HepG2 (cell line): Measurements from ENCODE around the gene AJUBA. TPM values are rescaled to one million over a fixed set of nuclear protein-coding genes. Genes with fewer than 3 reads are reported as not detected.

Experiments used
- HMG20A ChIP-seq: IDR thresholded peaks from 2 replicates; pipeline ENCODE4 v1.6.1; 2016; ENCODE audit warnings: borderline replicate concordance
- HMGA1 ChIP-seq: sonication (generic); formaldehyde crosslinking; conservative IDR thresholded peaks from 2 replicates; pipeline ENCODE4 v1.4.0; 2020; ENCODE audit warnings: missing genetic modification reagents
- HNRNPLL ChIP-seq: fragments of 200-400 bp; formaldehyde crosslinking; IDR thresholded peaks from 2 replicates; pipeline ENCODE4 v1.6.1; 2017; ENCODE audit warnings: mild to moderate bottlenecking, low read depth, low read length; ENCODE audit not compliant: poor library complexity, severe bottlenecking
- JUND ChIP-seq: sonication (generic); formaldehyde crosslinking; IDR thresholded peaks from 2 replicates; pipeline ENCODE4 v1.8.0; 2022; ENCODE audit warnings: mild to moderate bottlenecking, missing genetic modification reagents
- ONECUT2 ChIP-seq: sonication (generic); formaldehyde crosslinking; IDR thresholded peaks from 2 replicates; pipeline ENCODE4 v1.4.0; 2020; ENCODE audit warnings: missing genetic modification reagents
- PITX1 ChIP-seq: sonication (generic); formaldehyde crosslinking; IDR thresholded peaks from 2 replicates; pipeline ENCODE4 v1.5.1; 2020; ENCODE audit warnings: mild to moderate bottlenecking, missing genetic modification reagents
- POLR2AphosphoS5 ChIP-seq: IDR thresholded peaks from 2 replicates; pipeline ENCODE4 v1.6.1; 2012; ENCODE audit warnings: low read depth, low read length
- RBM22 ChIP-seq: fragments of 200-400 bp; formaldehyde crosslinking; optimal IDR thresholded peaks from 2 replicates; pipeline ENCODE3; 2017; ENCODE audit warnings: mild to moderate bottlenecking, low read length, moderate library complexity
- RNF2 ChIP-seq: fragments of 450-650 bp; conservative IDR thresholded peaks from 2 replicates; pipeline ENCODE4 v1.6.1; 2016; ENCODE audit warnings: low read depth
- SP4 ChIP-seq: sonication (generic); formaldehyde crosslinking; IDR thresholded peaks from 2 replicates; pipeline ENCODE4 v1.8.1; 2023; ENCODE audit warnings: mild to moderate bottlenecking, missing genetic modification reagents
- ZMYM4 ChIP-seq: sonication (generic); formaldehyde crosslinking; IDR thresholded peaks from 2 replicates; pipeline ENCODE4 v1.8.1; 2023; ENCODE audit warnings: mild to moderate bottlenecking, missing genetic modification reagents
- ZNF337 ChIP-seq: sonication (generic); formaldehyde crosslinking; IDR thresholded peaks from 2 replicates; pipeline ENCODE4 v1.5.1; 2020; ENCODE audit warnings: missing genetic modification reagents, low read depth, mild to moderate bottlenecking, borderline replicate concordance
- ZNF33A ChIP-seq: sonication (generic); formaldehyde crosslinking; IDR thresholded peaks from 2 replicates; pipeline ENCODE4 v1.5.1; 2020; ENCODE audit warnings: missing genetic modification reagents, mild to moderate bottlenecking, moderate library complexity, borderline replicate concordance
- ZNF75D ChIP-seq: sonication (generic); formaldehyde crosslinking; IDR thresholded peaks from 2 replicates; pipeline ENCODE4 v1.8.1; 2023; ENCODE audit warnings: missing genetic modification reagents, mild to moderate bottlenecking, borderline replicate concordance
- ZNF879 ChIP-seq: sonication (generic); formaldehyde crosslinking; IDR thresholded peaks from 2 replicates; pipeline ENCODE4 v1.8.1; 2023; ENCODE audit warnings: missing genetic modification reagents
- polyA plus RNA-seq, 8 experiments: library from polyadenylated mRNA; depleted of rRNA in 3 of 8; stranded (reverse) in 7 of 8; unstranded in 1 of 8; fragments of >200 nt; fragmentation: Illumina TruSeq in 4 of 8; extraction: Trizol in 4 of 8; gene quantifications; 2 replicates each; pipeline versions ENCODE4 v1.2.1 to v1.2.3, GENCODE V29; 2011 to 2016; ENCODE audit warnings: low read depth in 4 of 8, missing spikeins in 1 of 8, mixed read lengths in 1 of 8; ENCODE audit not compliant: insufficient read depth in 1 of 8
- total RNA-seq, 5 experiments: library from RNA; depleted of rRNA; stranded (reverse); fragments of >200 nt; fragmentation: Illumina TruSeq; extraction: Trizol; gene quantifications; 2 replicates each; pipeline ENCODE4 v1.2.3, GENCODE V29; 2016; ENCODE audit warnings: low read depth in 1 of 5
- TF ChIP-seq, protein P1 (sequence below): sonication (generic); formaldehyde crosslinking; IDR thresholded peaks from 2 replicates; pipeline ENCODE4 v1.5.0; 2020; ENCODE audit warnings: missing genetic modification reagents
- TF ChIP-seq, protein P2 (sequence below), 2 experiments: sonication (generic) in 1 of 2; formaldehyde crosslinking in 1 of 2; IDR thresholded peaks; 2 replicates each; pipeline versions ENCODE4 v1.5.1 to v1.6.1; 2011 to 2020; ENCODE audit warnings: borderline replicate concordance in 1 of 2, low read depth in 1 of 2, low read length in 1 of 2, mild to moderate bottlenecking in 1 of 2, missing genetic modification reagents in 1 of 2, moderate library complexity in 1 of 2
- TF ChIP-seq, protein P3 (sequence below): sonication (generic); formaldehyde crosslinking; IDR thresholded peaks from 2 replicates; pipeline ENCODE4 v1.8.1; 2022; ENCODE audit warnings: low read depth, mild to moderate bottlenecking, missing genetic modification reagents
- TF ChIP-seq, protein P4 (sequence below): sonication (generic); formaldehyde crosslinking; IDR thresholded peaks from 2 replicates; pipeline ENCODE4 v1.4.0; 2020; ENCODE audit warnings: missing genetic modification reagents

AJUBA gene
- total and polyA plus RNA-seq, 2 of the 13 experiments (the other 11 are each of a cell fraction or from before 2014, with no cell fraction given), result 157 to 241 TPM

DNA sequence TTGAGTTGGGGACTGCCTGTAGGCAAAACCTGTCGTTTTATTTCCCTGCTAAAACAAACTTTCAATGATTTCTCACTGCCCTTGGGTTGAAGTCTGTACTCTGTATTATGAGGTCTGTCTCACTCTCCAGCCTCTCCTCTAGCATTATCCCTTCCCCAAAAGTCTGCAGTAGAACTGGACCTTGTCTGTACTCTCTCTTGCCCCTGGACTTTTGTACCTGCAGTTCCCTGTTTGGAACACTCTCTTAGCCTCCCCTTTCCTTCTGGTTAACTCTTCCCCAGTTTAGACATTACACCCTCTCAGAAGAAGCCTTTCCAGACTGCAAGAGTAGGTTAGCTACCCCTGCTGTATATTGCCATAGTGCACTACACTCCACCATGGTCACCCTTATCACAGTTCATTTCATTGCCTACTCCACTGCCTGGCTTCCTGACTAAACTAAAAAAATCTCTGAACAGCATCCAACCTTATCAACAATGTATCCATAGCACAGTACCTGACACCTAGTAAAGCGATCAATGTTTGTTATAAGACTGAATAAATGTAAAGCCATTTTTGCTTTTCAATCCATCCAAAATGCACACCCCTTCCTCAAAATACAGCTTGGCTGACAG lies 3.6 kb upstream of the AJUBA start (continued):
- TF ChIP-seq, protein P1, sequence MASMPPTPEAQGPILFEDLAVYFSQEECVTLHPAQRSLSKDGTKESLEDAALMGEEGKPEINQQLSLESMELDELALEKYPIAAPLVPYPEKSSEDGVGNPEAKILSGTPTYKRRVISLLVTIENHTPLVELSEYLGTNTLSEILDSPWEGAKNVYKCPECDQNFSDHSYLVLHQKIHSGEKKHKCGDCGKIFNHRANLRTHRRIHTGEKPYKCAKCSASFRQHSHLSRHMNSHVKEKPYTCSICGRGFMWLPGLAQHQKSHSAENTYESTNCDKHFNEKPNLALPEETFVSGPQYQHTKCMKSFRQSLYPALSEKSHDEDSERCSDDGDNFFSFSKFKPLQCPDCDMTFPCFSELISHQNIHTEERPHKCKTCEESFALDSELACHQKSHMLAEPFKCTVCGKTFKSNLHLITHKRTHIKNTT (CRISPR knock-in tag), result no peak
- 0 out of 2 replicates have a peak, but pooled peaks have one; percentile 42 for TF ChIP-seq ZNF337 (CRISPR knock-in tag)
- no peak for TF ChIP-seq ZMYM4
- TF ChIP-seq ZNF33A, result no peak
- TF ChIP-seq HNRNPLL, result no peak
- TF ChIP-seq, protein P2, sequence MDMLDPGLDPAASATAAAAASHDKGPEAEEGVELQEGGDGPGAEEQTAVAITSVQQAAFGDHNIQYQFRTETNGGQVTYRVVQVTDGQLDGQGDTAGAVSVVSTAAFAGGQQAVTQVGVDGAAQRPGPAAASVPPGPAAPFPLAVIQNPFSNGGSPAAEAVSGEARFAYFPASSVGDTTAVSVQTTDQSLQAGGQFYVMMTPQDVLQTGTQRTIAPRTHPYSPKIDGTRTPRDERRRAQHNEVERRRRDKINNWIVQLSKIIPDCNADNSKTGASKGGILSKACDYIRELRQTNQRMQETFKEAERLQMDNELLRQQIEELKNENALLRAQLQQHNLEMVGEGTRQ (IDR thresholded peaks at IDR 0.05; ENCODE audit: low read depth, low read length), result no peak
- TF ChIP-seq, protein P2 (CRISPR knock-in tag; IDR thresholded peaks at IDR 0.05; ENCODE audit: borderline replicate concordance), result no peak
- TF ChIP-seq JUND (CRISPR knock-in tag), result no peak
- TF ChIP-seq RNF2, result no peak
- no peak; the same call in 1 of the 2 replicates for TF ChIP-seq POLR2AphosphoS5
- TF ChIP-seq, protein P3, sequence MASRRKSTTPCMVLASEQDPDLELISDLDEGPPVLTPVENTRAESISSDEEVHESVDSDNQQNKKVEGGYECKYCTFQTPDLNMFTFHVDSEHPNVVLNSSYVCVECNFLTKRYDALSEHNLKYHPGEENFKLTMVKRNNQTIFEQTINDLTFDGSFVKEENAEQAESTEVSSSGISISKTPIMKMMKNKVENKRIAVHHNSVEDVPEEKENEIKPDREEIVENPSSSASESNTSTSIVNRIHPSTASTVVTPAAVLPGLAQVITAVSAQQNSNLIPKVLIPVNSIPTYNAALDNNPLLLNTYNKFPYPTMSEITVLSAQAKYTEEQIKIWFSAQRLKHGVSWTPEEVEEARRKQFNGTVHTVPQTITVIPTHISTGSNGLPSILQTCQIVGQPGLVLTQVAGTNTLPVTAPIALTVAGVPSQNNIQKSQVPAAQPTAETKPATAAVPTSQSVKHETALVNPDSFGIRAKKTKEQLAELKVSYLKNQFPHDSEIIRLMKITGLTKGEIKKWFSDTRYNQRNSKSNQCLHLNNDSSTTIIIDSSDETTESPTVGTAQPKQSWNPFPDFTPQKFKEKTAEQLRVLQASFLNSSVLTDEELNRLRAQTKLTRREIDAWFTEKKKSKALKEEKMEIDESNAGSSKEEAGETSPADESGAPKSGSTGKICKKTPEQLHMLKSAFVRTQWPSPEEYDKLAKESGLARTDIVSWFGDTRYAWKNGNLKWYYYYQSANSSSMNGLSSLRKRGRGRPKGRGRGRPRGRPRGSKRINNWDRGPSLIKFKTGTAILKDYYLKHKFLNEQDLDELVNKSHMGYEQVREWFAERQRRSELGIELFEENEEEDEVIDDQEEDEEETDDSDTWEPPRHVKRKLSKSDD, result no peak
- TF ChIP-seq, protein P4, sequence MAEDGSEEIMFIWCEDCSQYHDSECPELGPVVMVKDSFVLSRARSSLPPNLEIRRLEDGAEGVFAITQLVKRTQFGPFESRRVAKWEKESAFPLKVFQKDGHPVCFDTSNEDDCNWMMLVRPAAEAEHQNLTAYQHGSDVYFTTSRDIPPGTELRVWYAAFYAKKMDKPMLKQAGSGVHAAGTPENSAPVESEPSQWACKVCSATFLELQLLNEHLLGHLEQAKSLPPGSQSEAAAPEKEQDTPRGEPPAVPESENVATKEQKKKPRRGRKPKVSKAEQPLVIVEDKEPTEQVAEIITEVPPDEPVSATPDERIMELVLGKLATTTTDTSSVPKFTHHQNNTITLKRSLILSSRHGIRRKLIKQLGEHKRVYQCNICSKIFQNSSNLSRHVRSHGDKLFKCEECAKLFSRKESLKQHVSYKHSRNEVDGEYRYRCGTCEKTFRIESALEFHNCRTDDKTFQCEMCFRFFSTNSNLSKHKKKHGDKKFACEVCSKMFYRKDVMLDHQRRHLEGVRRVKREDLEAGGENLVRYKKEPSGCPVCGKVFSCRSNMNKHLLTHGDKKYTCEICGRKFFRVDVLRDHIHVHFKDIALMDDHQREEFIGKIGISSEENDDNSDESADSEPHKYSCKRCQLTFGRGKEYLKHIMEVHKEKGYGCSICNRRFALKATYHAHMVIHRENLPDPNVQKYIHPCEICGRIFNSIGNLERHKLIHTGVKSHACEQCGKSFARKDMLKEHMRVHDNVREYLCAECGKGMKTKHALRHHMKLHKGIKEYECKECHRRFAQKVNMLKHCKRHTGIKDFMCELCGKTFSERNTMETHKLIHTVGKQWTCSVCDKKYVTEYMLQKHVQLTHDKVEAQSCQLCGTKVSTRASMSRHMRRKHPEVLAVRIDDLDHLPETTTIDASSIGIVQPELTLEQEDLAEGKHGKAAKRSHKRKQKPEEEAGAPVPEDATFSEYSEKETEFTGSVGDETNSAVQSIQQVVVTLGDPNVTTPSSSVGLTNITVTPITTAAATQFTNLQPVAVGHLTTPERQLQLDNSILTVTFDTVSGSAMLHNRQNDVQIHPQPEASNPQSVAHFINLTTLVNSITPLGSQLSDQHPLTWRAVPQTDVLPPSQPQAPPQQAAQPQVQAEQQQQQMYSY, result no peak
- no peak for TF ChIP-seq ZNF75D (CRISPR knock-in tag)
- TF ChIP-seq ZNF879 (CRISPR knock-in tag), result no peak
- TF ChIP-seq SP4 (CRISPR knock-in tag), result no peak
- TF ChIP-seq HMG20A (CRISPR knock-in tag), result no peak
- TF ChIP-seq ONECUT2 (CRISPR knock-in tag), result no peak
- TF ChIP-seq HMGA1 (CRISPR knock-in tag), result no peak
- no peak for TF ChIP-seq PITX1 (CRISPR knock-in tag)
- no peak for TF ChIP-seq RBM22
